ENCODE data around the gene PRSS57. TPM values are rescaled to one million over a fixed set of nuclear protein-coding genes. Genes with fewer than 3 reads are reported as not detected.
A peak's percentile ranks its signal among the peaks of the same experiment; 100 is the strongest.

The PRSS57 gene
- total RNA-seq (2021) (not detected in 2 replicates), Bru-seq, nascent RNA (percentile 4 among the genes with signal in this experiment), BruChase-seq, experiment 1, labeled RNA remaining after a 2-hour chase (not detected), BruChase-seq, experiment 2, labeled RNA remaining after a 6-hour chase (not detected)
- long read RNA-seq: 0 reads

DNA sequence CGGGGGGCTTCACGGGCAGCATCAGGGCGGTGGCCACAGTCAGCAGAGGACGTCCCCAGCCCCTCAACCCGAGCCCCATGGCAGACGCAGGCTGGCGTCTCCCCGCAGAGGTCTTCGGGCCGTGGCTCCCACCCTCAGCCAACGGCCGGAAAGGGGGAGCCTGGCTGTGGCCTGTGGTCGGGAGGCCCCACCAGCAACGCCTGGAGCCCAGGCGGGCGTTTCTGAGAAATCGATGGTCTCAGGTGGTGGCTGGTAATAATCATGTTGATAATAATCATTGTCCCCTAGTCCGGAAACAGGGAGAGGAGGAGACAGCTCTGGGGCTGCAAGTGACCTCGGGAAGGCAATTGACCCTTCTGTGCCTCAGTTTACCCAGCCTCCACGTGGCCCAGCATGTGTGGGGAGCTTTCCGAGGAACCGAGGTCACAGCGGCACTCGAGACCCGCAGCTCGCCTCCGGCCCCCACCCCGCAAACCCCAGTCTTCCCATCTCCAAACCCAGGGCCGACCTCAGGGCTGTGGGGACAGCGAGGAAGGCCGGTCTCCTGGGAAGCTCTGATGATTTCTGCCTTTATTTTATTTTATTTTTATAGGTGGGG is at the start of gene PRSS57:
Gene PRSS57 (minus strand): TSS at position 101 of the 598 bp plus-strand sequence. CDS start 22 bp downstream, at position 79.
- CTCF ChIA-PET: no interaction called here
- intact Hi-C loops (cut with micrococcal nuclease; ENCODE audit: unreplicated experiment): no loop called here
- H3K4me1 ChIP-seq (ENCODE audit: insufficient read depth, low read length, poor library complexity, severe bottlenecking): no peaks in the 10 kb centered on the region
- H3K9me3 ChIP-seq (ENCODE audit: low read depth, low read length, poor library complexity, severe bottlenecking): no peaks in the 10 kb centered on the region
- BruUV-seq (replicated peaks): no TSS peak
- H3K27me3 ChIP-seq (replicated peaks; ENCODE audit: insufficient read depth, low read depth, low read length, poor library complexity): no peaks in the 10 kb centered on the region
- no peak for DNase-seq (ENCODE audit: low spot score)
- TF ChIP-seq, protein P1, sequence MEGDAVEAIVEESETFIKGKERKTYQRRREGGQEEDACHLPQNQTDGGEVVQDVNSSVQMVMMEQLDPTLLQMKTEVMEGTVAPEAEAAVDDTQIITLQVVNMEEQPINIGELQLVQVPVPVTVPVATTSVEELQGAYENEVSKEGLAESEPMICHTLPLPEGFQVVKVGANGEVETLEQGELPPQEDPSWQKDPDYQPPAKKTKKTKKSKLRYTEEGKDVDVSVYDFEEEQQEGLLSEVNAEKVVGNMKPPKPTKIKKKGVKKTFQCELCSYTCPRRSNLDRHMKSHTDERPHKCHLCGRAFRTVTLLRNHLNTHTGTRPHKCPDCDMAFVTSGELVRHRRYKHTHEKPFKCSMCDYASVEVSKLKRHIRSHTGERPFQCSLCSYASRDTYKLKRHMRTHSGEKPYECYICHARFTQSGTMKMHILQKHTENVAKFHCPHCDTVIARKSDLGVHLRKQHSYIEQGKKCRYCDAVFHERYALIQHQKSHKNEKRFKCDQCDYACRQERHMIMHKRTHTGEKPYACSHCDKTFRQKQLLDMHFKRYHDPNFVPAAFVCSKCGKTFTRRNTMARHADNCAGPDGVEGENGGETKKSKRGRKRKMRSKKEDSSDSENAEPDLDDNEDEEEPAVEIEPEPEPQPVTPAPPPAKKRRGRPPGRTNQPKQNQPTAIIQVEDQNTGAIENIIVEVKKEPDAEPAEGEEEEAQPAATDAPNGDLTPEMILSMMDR (conservative IDR thresholded peaks at IDR 0.05; ENCODE audit: low read depth, low read length): no peak
- no peak for TF ChIP-seq EZH2 (IDR thresholded peaks at IDR 0.05; ENCODE audit: borderline replicate concordance, low read depth, low read length, poor library complexity, severe bottlenecking)
- POLR2A ChIA-PET (ENCODE audit: low non-redundant PET): no interaction called here
- no peak within 1 kb of the TSS for H3K27ac ChIP-seq (ENCODE audit: low read depth, low read length, poor library complexity, severe bottlenecking)
- no peaks in the 10 kb centered on the region for H3K36me3 ChIP-seq (ENCODE audit: insufficient read depth, low read length, poor library complexity, severe bottlenecking)
- H3K4me3 ChIP-seq (ENCODE audit: low read depth, low read length, poor library complexity, severe bottlenecking): no peak within 1 kb of the TSS

- no peak for TF ChIP-seq EZH2 (IDR thresholded peaks at IDR 0.05; ENCODE audit: borderline replicate concordance, low read depth, low read length, poor library complexity, severe bottlenecking)
- TF ChIP-seq, protein P1 (conservative IDR thresholded peaks at IDR 0.05; ENCODE audit: low read depth, low read length): no peak
- Histone ChIP-seq H3K4me3 (ENCODE audit: low read depth, low read length, poor library complexity, severe bottlenecking) (no peak overlapping the region), H3K36me3 (ENCODE audit: insufficient read depth, low read length, poor library complexity, severe bottlenecking) (no peaks in the 10 kb centered on the region), H3K27me3 (replicated peaks; ENCODE audit: insufficient read depth, low read depth, low read length, poor library complexity) (no peaks in the 10 kb centered on the region), H3K4me1 (ENCODE audit: insufficient read depth, low read length, poor library complexity, severe bottlenecking) (no peaks in the 10 kb centered on the region), H3K9me3 (ENCODE audit: low read depth, low read length, poor library complexity, severe bottlenecking) (peaks cover 6% of the 10 kb centered on the region), H3K27ac (ENCODE audit: low read depth, low read length, poor library complexity, severe bottlenecking) (no peak overlapping the region)
- intact Hi-C loops (cut with micrococcal nuclease; ENCODE audit: unreplicated experiment): no loop called here
- no TSS peak for BruUV-seq (replicated peaks)
- CTCF ChIA-PET: no interaction called here
- POLR2A ChIA-PET (ENCODE audit: low non-redundant PET): no interaction called here
- DNase-seq (ENCODE audit: low spot score): no peak
Observed at GRCh38 chr19:743168-743687, 48.0 kb upstream of the PRSS57 start.

- no peak for DNase-seq (ENCODE audit: low spot score)
- H3K9me3 ChIP-seq (ENCODE audit: low read depth, low read length, poor library complexity, severe bottlenecking): peaks cover 4% of the 10 kb centered on the region
- POLR2A ChIA-PET (ENCODE audit: low non-redundant PET): no interaction called here
- no peaks in the 10 kb centered on the region for H3K27me3 ChIP-seq (replicated peaks; ENCODE audit: insufficient read depth, low read depth, low read length, poor library complexity)
- H3K27ac ChIP-seq (ENCODE audit: low read depth, low read length, poor library complexity, severe bottlenecking): no peak overlapping the region
- no TSS peak for BruUV-seq (replicated peaks)
- H3K36me3 ChIP-seq (ENCODE audit: insufficient read depth, low read length, poor library complexity, severe bottlenecking): no peaks in the 10 kb centered on the region
- intact Hi-C loops (cut with micrococcal nuclease; ENCODE audit: unreplicated experiment): no loop called here
- TF ChIP-seq, protein P1 (conservative IDR thresholded peaks at IDR 0.05; ENCODE audit: low read depth, low read length): no peak
- TF ChIP-seq EZH2 (IDR thresholded peaks at IDR 0.05; ENCODE audit: borderline replicate concordance, low read depth, low read length, poor library complexity, severe bottlenecking): no peak
- no peak overlapping the region for H3K4me3 ChIP-seq (ENCODE audit: low read depth, low read length, poor library complexity, severe bottlenecking)
- CTCF ChIA-PET: no interaction called here
- H3K4me1 ChIP-seq (ENCODE audit: insufficient read depth, low read length, poor library complexity, severe bottlenecking): no peaks in the 10 kb centered on the region
Observed at GRCh38 chr19:742540-743075, 47.4 kb upstream of the PRSS57 start.

All from A673 (cell line).